Kidney epithelial cell (primary cell): ENCODE measurements around the gene THBS2. TPM values are rescaled to one million over a fixed set of nuclear protein-coding genes. Genes with fewer than 3 reads are reported as not detected.

Source experiments
- DNase-seq: peaks from one replicate; pipeline ENCODE4 v3.0.0-alpha.2; 2010; ENCODE audit warnings: low read depth
- H3K27me3 ChIP-seq: 2 replicates; pipeline ENCODE4 v1.6.0; 2011; ENCODE audit warnings: low read length; ENCODE audit not compliant: control insufficient read depth, insufficient read depth
- H3K36me3 ChIP-seq: 2 replicates; pipeline ENCODE4 v1.5.1; 2011; ENCODE audit warnings: low read length; ENCODE audit not compliant: control insufficient read depth, insufficient read depth
- H3K4me3 ChIP-seq: 2 replicates; pipeline ENCODE4 v1.5.1; 2011; ENCODE audit warnings: low read depth, mild to moderate bottlenecking, control low read depth, low read length
- CTCF ChIP-seq: IDR thresholded peaks from 2 replicates; pipeline ENCODE4 v1.5.1; 2011; ENCODE audit warnings: mild to moderate bottlenecking, moderate library complexity, low read length, control low read depth, inconsistent platforms; ENCODE audit not compliant: insufficient read depth, poor library complexity, severe bottlenecking
- total RNA-seq: library from RNA; depleted of rRNA; stranded (reverse); fragments of >200 nt; gene quantifications from 2 replicates; pipeline ENCODE4 v1.2.3, GENCODE V29; 2015

The THBS2 gene
- total RNA-seq, 1 donor from 2014 or later, result 21.9 TPM

GRCh38 chr6:169289619-169290339, 36.1 kb upstream of the THBS2 start:
- H3K4me3 ChIP-seq, result no peak overlapping the region
- H3K27me3 ChIP-seq, result no peaks in the 10 kb centered on the region
- no peak for DNase-seq
- TF ChIP-seq CTCF, result no peak
- H3K36me3 ChIP-seq, result no peaks in the 10 kb centered on the region

DNA sequence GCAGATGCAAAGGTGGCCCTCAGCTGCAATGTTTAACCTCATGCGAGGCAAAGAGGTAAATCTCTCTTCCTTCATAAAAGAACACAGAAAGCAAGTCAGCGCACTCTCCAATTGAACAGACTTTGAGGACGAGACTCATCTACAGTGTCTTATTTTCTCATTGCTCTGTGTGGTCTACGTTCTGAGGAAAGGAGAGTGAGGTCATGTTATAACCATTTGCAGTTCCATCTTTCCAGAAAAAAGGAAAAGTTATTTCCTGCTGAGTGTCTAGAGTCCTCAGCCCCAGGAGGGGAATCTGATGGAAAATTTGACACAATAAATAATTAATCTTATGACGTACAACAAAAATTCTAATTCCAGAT, 35.6 kb upstream of the THBS2 start:
- Histone ChIP-seq H3K27me3 (no peaks in the 10 kb centered on the region), H3K4me3 (no peak overlapping the region), H3K36me3 (no peaks in the 10 kb centered on the region)
- no peak for TF ChIP-seq CTCF
- DNase-seq, result no peak

DNA sequence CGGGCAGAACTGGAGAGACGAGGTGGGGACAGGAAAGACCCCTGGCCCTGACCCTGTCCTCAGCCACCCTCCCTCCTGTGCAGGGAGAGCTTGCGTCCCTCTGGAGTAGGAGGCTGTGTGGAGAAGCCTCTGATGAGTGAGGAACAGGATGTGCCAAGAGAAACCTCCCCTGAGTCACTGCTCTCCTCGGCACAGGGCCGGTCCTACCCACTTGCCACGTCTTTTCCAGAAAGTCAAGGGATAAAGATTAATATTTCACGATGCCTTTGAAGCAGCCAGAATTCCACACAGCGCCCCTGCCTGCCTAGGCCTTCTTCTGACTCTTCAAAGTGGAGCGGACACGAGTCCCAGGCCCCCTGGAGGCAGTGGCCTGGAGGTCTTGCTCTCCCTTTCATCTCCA, 34.9 kb upstream of the THBS2 start:
- Histone ChIP-seq H3K27me3 (no peaks in the 10 kb centered on the region), H3K4me3 (no peak overlapping the region), H3K36me3 (no peaks in the 10 kb centered on the region)
- no peak for TF ChIP-seq CTCF
- no peak for DNase-seq

DNA sequence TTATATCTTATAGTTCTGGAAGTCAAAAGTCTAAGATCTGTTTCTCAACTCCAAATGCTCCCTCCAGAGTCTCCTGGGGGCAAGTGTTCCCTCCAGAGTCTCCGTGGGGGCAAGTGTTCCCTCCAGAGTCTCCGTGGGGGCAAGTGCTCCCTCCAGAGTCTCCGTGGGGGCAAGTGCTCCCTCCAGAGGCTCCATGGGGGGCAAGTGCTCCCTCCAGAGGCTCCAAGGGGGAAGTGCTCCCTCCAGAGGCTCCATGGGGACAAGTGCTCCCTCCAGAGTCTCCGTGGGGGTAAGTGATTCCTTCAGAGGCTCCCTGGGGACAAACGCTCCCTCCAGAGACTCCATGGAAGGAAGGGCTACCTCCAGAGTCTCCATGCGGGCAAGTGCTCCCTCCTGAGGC, 34.0 kb upstream of the THBS2 start:
- no peak for TF ChIP-seq CTCF
- Histone ChIP-seq H3K36me3 (no peaks in the 10 kb centered on the region), H3K4me3 (no peak overlapping the region), H3K27me3 (no peaks in the 10 kb centered on the region)
- no peak for DNase-seq

- DNase-seq, result no peak
- no peaks in the 10 kb centered on the region for H3K27me3 ChIP-seq
- no peak for TF ChIP-seq CTCF
- no peaks in the 10 kb centered on the region for H3K36me3 ChIP-seq
- H3K4me3 ChIP-seq, result no peak overlapping the region
Measured at GRCh38 chr6:169286961-169287360, 33.3 kb upstream of the THBS2 start.

GRCh38 chr6:169285165-169285564, 31.5 kb upstream of the THBS2 start:
- no peak for TF ChIP-seq CTCF
- Histone ChIP-seq H3K27me3 (no peaks in the 10 kb centered on the region), H3K36me3 (no peaks in the 10 kb centered on the region), H3K4me3 (no peak overlapping the region)
- DNase-seq, result no peak
